ENCODE measurements around the gene DMD.

DNA sequence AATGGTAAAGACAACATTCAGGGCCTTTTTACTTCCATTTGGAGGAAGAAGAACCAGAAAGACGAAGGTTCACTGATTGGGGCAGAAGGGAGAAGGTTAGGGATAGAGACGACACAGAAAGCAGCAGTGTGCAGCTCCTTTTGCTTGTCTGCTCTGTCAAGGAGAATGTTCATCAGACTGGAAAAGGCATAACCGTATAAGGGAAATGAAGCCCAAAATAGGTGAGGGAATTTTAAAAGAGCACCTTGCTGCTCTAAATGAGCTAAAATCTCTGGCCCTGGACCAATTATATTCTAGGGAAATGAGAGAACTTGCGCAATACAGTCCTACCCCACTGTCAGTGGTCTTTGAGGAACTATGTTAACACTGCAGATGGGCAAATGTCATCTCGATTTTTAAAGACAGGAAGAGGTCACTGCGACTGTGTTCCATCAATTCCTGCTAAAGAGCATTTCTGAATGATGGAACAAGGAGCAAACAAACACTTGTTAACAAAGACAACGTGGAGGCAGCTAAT is 1229.7 kb downstream of the DMD start:
- TF ChIP-seq POLR2A (IDR thresholded peaks at IDR 0.05; ENCODE audit: low read depth, low read length) (no peak), POLR2AphosphoS5 (IDR thresholded peaks at IDR 0.05; ENCODE audit: low read depth, low read length) (no peak)
